C4-2B (cell line): ENCODE measurements around the gene OXCT2.

Source experiments
- ZFX ChIP-seq: fragments of 450-650 bp; IDR thresholded peaks from 2 replicates; pipeline ENCODE4 v1.6.1; 2017
- TF ChIP-seq, protein P1 (sequence below): fragments of 450-650 bp; conservative IDR thresholded peaks from 2 replicates; pipeline ENCODE4 v1.5.1; 2017; ENCODE audit warnings: mild to moderate bottlenecking

DNA sequence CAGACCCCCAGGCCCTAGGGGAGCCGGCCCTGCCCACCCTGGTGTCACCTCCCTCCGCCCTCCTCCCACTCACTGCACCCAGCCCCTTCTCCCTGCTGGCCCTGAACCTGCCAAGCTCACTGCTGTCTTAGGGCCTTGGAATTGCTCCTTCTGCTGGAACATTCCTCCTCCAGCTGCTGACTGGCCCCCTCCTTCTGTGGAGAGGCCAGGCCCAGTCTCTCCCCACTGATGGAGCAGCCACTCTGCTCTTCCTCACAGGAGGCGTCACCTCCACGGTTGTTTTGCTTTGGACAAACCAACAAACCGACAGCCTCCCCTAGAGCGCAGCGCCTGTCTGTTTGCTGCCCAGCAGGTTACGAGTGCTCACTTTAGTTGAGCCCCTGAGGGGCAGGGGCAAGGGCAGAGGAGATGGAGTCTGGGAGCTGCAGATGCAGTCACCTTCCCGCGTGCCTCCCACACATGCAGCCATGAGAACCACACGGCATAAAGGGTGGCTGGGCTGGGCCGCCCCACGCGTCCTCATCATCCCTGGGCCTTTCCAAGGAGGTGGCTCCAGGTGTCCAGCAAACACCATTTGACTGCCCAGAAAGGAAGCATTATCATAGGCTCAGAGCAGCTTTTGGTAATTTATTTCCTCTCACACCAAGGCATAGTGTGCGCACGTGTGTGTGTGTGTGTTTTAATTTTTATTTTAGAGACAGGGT lies 9.4 kb downstream of the OXCT2 start:
- TF ChIP-seq, protein P1, sequence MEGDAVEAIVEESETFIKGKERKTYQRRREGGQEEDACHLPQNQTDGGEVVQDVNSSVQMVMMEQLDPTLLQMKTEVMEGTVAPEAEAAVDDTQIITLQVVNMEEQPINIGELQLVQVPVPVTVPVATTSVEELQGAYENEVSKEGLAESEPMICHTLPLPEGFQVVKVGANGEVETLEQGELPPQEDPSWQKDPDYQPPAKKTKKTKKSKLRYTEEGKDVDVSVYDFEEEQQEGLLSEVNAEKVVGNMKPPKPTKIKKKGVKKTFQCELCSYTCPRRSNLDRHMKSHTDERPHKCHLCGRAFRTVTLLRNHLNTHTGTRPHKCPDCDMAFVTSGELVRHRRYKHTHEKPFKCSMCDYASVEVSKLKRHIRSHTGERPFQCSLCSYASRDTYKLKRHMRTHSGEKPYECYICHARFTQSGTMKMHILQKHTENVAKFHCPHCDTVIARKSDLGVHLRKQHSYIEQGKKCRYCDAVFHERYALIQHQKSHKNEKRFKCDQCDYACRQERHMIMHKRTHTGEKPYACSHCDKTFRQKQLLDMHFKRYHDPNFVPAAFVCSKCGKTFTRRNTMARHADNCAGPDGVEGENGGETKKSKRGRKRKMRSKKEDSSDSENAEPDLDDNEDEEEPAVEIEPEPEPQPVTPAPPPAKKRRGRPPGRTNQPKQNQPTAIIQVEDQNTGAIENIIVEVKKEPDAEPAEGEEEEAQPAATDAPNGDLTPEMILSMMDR, result no peak
- TF ChIP-seq ZFX, result no peak
